DMS53 treated with DMSO at 0.1 percent for 48 hours (cell line): ENCODE measurements around the gene BCO2.
A peak's percentile ranks its signal among the peaks of the same experiment; 100 is the strongest.
"Not testable (repeated sequence)": the region's sequence is repeated elsewhere in the genome, so short reads cannot be mapped to it uniquely, and the experiment has no call there.

Experiments used
- DNase-seq: peaks from one replicate; lab custom pipeline; 2025; ENCODE audit not compliant: unreplicated experiment; lab: John Stamatoyannopoulos, UW

BCO2 gene

GRCh38 chr11:112174789-112175598 lies at the start of gene BCO2:
Gene BCO2, plus strand, starts transcription at chr11:112175512. Its CDS starts 90 bp downstream, at chr11:112175602.
- peak; percentile 62 for DNase-seq

GRCh38 chr11:112127056-112127455 lies 48.3 kb upstream of the BCO2 start:
- DNase-seq: no peak

GRCh38 chr11:112128483-112129121 lies 46.7 kb upstream of the BCO2 start:
- peak; percentile 81 for DNase-seq

- no peak for DNase-seq
Measured at GRCh38 chr11:112129656-112130055, 45.7 kb upstream of the BCO2 start.

- DNase-seq: no peak
Measured at GRCh38 chr11:112132737-112133136, 42.6 kb upstream of the BCO2 start.

- DNase-seq: no peak
Measured at GRCh38 chr11:112134473-112134872, 40.8 kb upstream of the BCO2 start.

- DNase-seq: no peak
Measured at GRCh38 chr11:112143597-112143996, 31.7 kb upstream of the BCO2 start.

- DNase-seq: no peak
Measured at GRCh38 chr11:112150517-112150916, 24.8 kb upstream of the BCO2 start.

GRCh38 chr11:112156153-112156955 lies 19.0 kb upstream of the BCO2 start:
- DNase-seq: no peak

GRCh38 chr11:112156956-112157766 lies 18.2 kb upstream of the BCO2 start:
- DNase-seq: peak; percentile 4

- no peak for DNase-seq
Measured at GRCh38 chr11:112159098-112160065, 15.9 kb upstream of the BCO2 start.

GRCh38 chr11:112160091-112160848 lies 15.0 kb upstream of the BCO2 start:
- DNase-seq: no peak

- no peak for DNase-seq
Measured at GRCh38 chr11:112161012-112161411, 14.3 kb upstream of the BCO2 start.

GRCh38 chr11:112162200-112162599 lies 13.1 kb upstream of the BCO2 start:
- DNase-seq: not testable (repeated sequence)

- DNase-seq: no peak
Measured at GRCh38 chr11:112162761-112163546, 12.4 kb upstream of the BCO2 start.

- DNase-seq: no peak
Measured at GRCh38 chr11:112163875-112164685, 11.2 kb upstream of the BCO2 start, which contains the start of gene IL18. Gene IL18, minus strand, starts transcription at chr11:112164094. Its CDS starts 9,041 bp downstream, at chr11:112155053.

- no peak for DNase-seq
Measured at GRCh38 chr11:112165049-112165448, 10.3 kb upstream of the BCO2 start.
